H1 (cell line): ENCODE data around the gene TBC1D2B. TPM values are rescaled to one million over a fixed set of nuclear protein-coding genes. Genes with fewer than 3 reads are reported as not detected.

ENCODE experiments used
- ASH2L ChIP-seq: fragments of 200-600, 300-600 bp; sonication (generic); IDR thresholded peaks from one replicate; pipeline ENCODE4 v1.7.1; 2017; ENCODE audit warnings: low read length
- EZH2 ChIP-seq: fragments of 200-600 bp; sonication (generic); IDR thresholded peaks from 2 replicates; pipeline ENCODE4 v1.7.1; 2012; ENCODE audit warnings: low read depth, mild to moderate bottlenecking, moderate library complexity, low read length, inconsistent platforms; ENCODE audit not compliant: severe bottlenecking
- KDM5A ChIP-seq: fragments of 200-600 bp; IDR thresholded peaks from 2 replicates; pipeline ENCODE4 v1.7.1; 2012; ENCODE audit warnings: mild to moderate bottlenecking, low read length, inconsistent platforms, mixed read lengths
- MAFK ChIP-seq: IDR thresholded peaks from 2 replicates; pipeline ENCODE4 v1.6.1; 2012; ENCODE audit warnings: low read depth, mild to moderate bottlenecking, improper control_type of control experiment, low read length
- NANOG ChIP-seq: IDR thresholded peaks from 2 replicates; pipeline ENCODE4 v1.6.1; 2011; ENCODE audit warnings: low read length, low read depth, mild to moderate bottlenecking, inconsistent platforms; ENCODE audit not compliant: insufficient read depth, poor library complexity, severe bottlenecking
- SP2 ChIP-seq: IDR thresholded peaks from 2 replicates; pipeline ENCODE4 v1.6.1; 2012; ENCODE audit warnings: mild to moderate bottlenecking, low read length, inconsistent platforms
- polyA plus RNA-seq, 7 experiments: library from polyadenylated mRNA; depleted of rRNA in 3 of 7; stranded (reverse) in 5 of 7; unstranded in 2 of 7; fragments of >200 nt in 5 of 7; fragments of 200-250 nt in 2 of 7; gene quantifications; 1 replicate in 5 of 7; 2 replicates in 1 of 7; 4 replicates in 1 of 7; pipeline versions ENCODE4 v1.2.1 to v1.2.3, GENCODE V29; 2011 to 2013; ENCODE audit warnings: missing spikeins in 2 of 7, mixed read lengths in 2 of 7
- total RNA-seq: library from RNA; stranded (reverse); fragmentation: NEBNext Ultra II Directional; extraction: Animal tissue kit (Norgen Biotek cat#: 25700); gene quantifications from 2 replicates; pipeline ENCODE4 v1.2.1, GENCODE V29; 2021

TBC1D2B gene
- total and polyA plus RNA-seq, 2 of the 8 experiments (the other 6 are each of a cell fraction or from before 2014, with no cell fraction given), result 11.9 to 19.5 TPM

DNA sequence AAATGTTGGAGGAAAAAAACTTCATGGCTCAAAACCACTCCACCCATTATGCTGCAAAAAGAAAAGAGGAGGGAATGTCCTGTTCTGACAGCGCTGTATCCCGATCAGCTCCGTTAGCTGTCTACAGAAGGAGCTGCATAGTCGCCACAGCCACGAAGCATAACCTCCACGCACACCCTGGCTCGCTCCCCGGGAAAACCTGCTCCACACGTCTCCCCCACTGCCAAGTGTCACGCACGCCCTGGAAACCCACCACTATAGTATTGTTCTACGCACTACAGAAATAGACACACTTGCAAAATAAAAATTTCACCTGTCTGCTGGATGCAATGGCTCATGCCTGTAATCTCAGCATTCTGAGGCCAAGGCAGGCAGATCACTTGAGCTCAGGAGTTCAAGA lies 55.8 kb downstream of the TBC1D2B start (continued):
- no peak for TF ChIP-seq ASH2L
- no peak for TF ChIP-seq EZH2
- no peak for TF ChIP-seq SP2
- TF ChIP-seq NANOG, result no peak
- no peak for TF ChIP-seq KDM5A
- no peak for TF ChIP-seq MAFK
